CD14-positive monocyte (primary cell): ENCODE measurements around the gene TBCD. TPM values are rescaled to one million over a fixed set of nuclear protein-coding genes. Genes with fewer than 3 reads are reported as not detected.
A peak's percentile ranks its signal among the peaks of the same experiment; 100 is the strongest.

ENCODE experiments used
- DNase-seq, 3 donors: peaks; one replicate each; pipeline ENCODE4 v3.0.0-alpha.2; 2011 to 2022
- H2AFZ ChIP-seq: 2 replicates; pipeline ENCODE4 v1.6.0; 2012; ENCODE audit warnings: mild to moderate bottlenecking, low read depth, low read length, inconsistent platforms; ENCODE audit not compliant: insufficient read depth, poor library complexity, severe bottlenecking
- H3K27ac ChIP-seq, 2 donors: 1 replicate in 1 of 2; 2 replicates in 1 of 2; pipeline ENCODE4 v1.5.1; 2012 to 2013; ENCODE audit warnings: low read length in 2 of 2, control low read depth in 1 of 2, inconsistent platforms in 1 of 2, low read depth in 1 of 2, mild to moderate bottlenecking in 1 of 2
- H3K27me3 ChIP-seq, 2 donors: one replicate each; pipeline versions ENCODE4 v1.6.0 to v1.6.1; 2011 to 2013; ENCODE audit warnings: low read length in 2 of 2; ENCODE audit not compliant: control insufficient read depth in 2 of 2, insufficient read depth in 2 of 2
- H3K36me3 ChIP-seq, 2 donors: replicated peaks in 1 of 2; 1 replicate in 1 of 2; 2 replicates in 1 of 2; pipeline versions ENCODE4 v1.5.1 to v1.6.1; 2012 to 2013; ENCODE audit warnings: low read length in 2 of 2, control low read depth in 1 of 2, inconsistent platforms in 1 of 2, mild to moderate bottlenecking in 1 of 2; ENCODE audit not compliant: insufficient read depth in 2 of 2, control insufficient read depth in 1 of 2
- H3K4me1 ChIP-seq, 2 donors: 1 replicate in 1 of 2; 2 replicates in 1 of 2; pipeline versions ENCODE4 v1.5.1 to v1.6.1; 2012 to 2013; ENCODE audit warnings: low read length in 2 of 2, control low read depth in 1 of 2, inconsistent platforms in 1 of 2, mild to moderate bottlenecking in 1 of 2, moderate library complexity in 1 of 2; ENCODE audit not compliant: insufficient read depth in 2 of 2, control insufficient read depth in 1 of 2
- H3K4me2 ChIP-seq: replicated peaks from 2 replicates; pipeline ENCODE3; 2012; ENCODE audit warnings: low read length, moderate library complexity, mild to moderate bottlenecking; ENCODE audit not compliant: poor library complexity, severe bottlenecking; ENCODE audit errors: extremely low read depth
- H3K4me3 ChIP-seq, 3 experiments: fragments of 200-600 bp in 1 of 3; sonication (generic) in 1 of 3; replicated peaks in 1 of 3; 1 replicate in 2 of 3; 2 replicates in 1 of 3; pipeline ENCODE4 v1.5.1; 2011 to 2013; ENCODE audit warnings: low read length in 3 of 3, mild to moderate bottlenecking in 3 of 3, control low read depth in 2 of 3, low read depth in 2 of 3, inconsistent platforms in 1 of 3, moderate library complexity in 1 of 3
- H3K79me2 ChIP-seq: 2 replicates; pipeline ENCODE4 v1.6.0; 2012; ENCODE audit warnings: mild to moderate bottlenecking, control low read depth, inconsistent platforms, low read length, moderate library complexity; ENCODE audit not compliant: insufficient read depth
- H3K9ac ChIP-seq: 2 replicates; pipeline ENCODE4 v1.6.0; 2017; ENCODE audit warnings: low read length, mild to moderate bottlenecking; ENCODE audit not compliant: insufficient read depth, poor library complexity, severe bottlenecking
- H3K9me3 ChIP-seq, 2 donors: replicated peaks in 1 of 2; 1 replicate in 1 of 2; 2 replicates in 1 of 2; pipeline versions ENCODE4 v1.5.1 to v1.6.1; 2012 to 2013; ENCODE audit warnings: low read length in 2 of 2, control low read depth in 1 of 2; ENCODE audit not compliant: control insufficient read depth in 1 of 2, insufficient read depth in 1 of 2
- H4K20me1 ChIP-seq: 2 replicates; pipeline ENCODE4 v1.6.0; 2012; ENCODE audit warnings: mild to moderate bottlenecking, low read length, control low read depth, moderate library complexity; ENCODE audit not compliant: insufficient read depth
- H3K27ac Mint-ChIP-seq, 7 donors: one replicate each; pipeline ENCODE4 v1.8.0; 2020; ENCODE audit warnings: mild to moderate bottlenecking in 7 of 7, mixed read lengths in 7 of 7, moderate library complexity in 6 of 7, inconsistent platforms in 2 of 7
- H3K27me3 Mint-ChIP-seq, 3 donors: one replicate each; pipeline ENCODE4 v1.8.0; 2021 to 2022; ENCODE audit warnings: low read depth in 3 of 3, mild to moderate bottlenecking in 3 of 3, mixed read lengths in 3 of 3, moderate library complexity in 3 of 3, inconsistent platforms in 1 of 3
- H3K36me3 Mint-ChIP-seq, 2 donors: one replicate each; pipeline ENCODE4 v1.8.0; 2020; ENCODE audit warnings: mixed read lengths in 2 of 2, inconsistent platforms in 1 of 2, mild to moderate bottlenecking in 1 of 2
- H3K4me1 Mint-ChIP-seq: one replicate; pipeline ENCODE4 v1.8.0; 2020; ENCODE audit warnings: mild to moderate bottlenecking, mixed read lengths
- H3K4me3 Mint-ChIP-seq, 2 donors: one replicate each; pipeline ENCODE4 v1.8.0; 2020; ENCODE audit warnings: mild to moderate bottlenecking in 2 of 2, mixed read lengths in 2 of 2, moderate library complexity in 1 of 2
- H3K9me3 Mint-ChIP-seq, 7 donors: one replicate each; pipeline ENCODE4 v1.8.0; 2020 to 2022; ENCODE audit warnings: mixed read lengths in 7 of 7, mild to moderate bottlenecking in 6 of 7, moderate library complexity in 6 of 7, inconsistent platforms in 2 of 7
- CTCF ChIP-seq: fragments of 200-600 bp; IDR thresholded peaks from one replicate; pipeline ENCODE4 v1.8.0; 2022; ENCODE audit warnings: antibody characterized with exemption, mild to moderate bottlenecking
- WGBS: methylation state at CpG from one replicate; pipeline ENCODE4 v1.1.5; 2013; ENCODE audit warnings: missing lambda C conversion rate; ENCODE audit not compliant: insufficient coverage; 5-methylcytosine and 5-hydroxymethylcytosine counted together
- intact Hi-C, 2 donors: fragments of 100-400 bp; cut with micrococcal nuclease; formaldehyde crosslinking; loops; one replicate each; pipeline versions ENCODE4 v1.15.0 to v1.15.1; 2023
- polyA plus RNA-seq, 3 donors: library from polyadenylated mRNA; depleted of rRNA in 1 of 3; unstranded in 2 of 3; stranded (reverse) in 1 of 3; fragments of 300-500 nt in 2 of 3; fragments of >200 nt in 1 of 3; fragmentation: Illumina TruSeq in 2 of 3; gene quantifications; 1 replicate in 2 of 3; 2 replicates in 1 of 3; pipeline ENCODE4 v1.2.3, GENCODE V29; 2012 to 2021

The TBCD gene
- polyA plus RNA-seq, 3 donors: 54.7 to 74.0 (median 66.6) TPM

- Histone ChIP-seq H3K4me2 (no peak overlapping the region), H3K27me3 (no peaks in the 10 kb centered on the region), H2AFZ (no peak overlapping the region), H3K27ac (no peak overlapping the region), H3K36me3 (peaks cover 12 to 22% of the 10 kb centered on the region in 2 donors), H3K79me2 (no peaks in the 10 kb centered on the region), H3K4me1 (peaks cover 18 to 22% of the 10 kb centered on the region in 2 donors), H4K20me1 (no peaks in the 10 kb centered on the region), H3K4me3 (no peak overlapping the region), H3K9me3 (no peaks in the 10 kb centered on the region), H3K9ac (no peak overlapping the region)
- H3K4me1 Mint-ChIP-seq: peaks cover 20% of the 10 kb centered on the region
- no peak for TF ChIP-seq CTCF
- H3K4me3 Mint-ChIP-seq: no peak overlapping the region
- intact Hi-C loops: loop anchor here in 1 of 2 donors (5.0 kb wide), 1 partner anchor 56 kb away; no protein-coding TSS in a partner anchor
- 94% methylated on average over 16 of the region's 21 CpGs for WGBS
- no peaks in the 10 kb centered on the region for H3K9me3 Mint-ChIP-seq
- no peak for DNase-seq
- peak overlapping the region in 1 of 7 donors; percentile 55 for H3K27ac Mint-ChIP-seq
- H3K36me3 Mint-ChIP-seq: peaks cover 39 to 54% of the 10 kb centered on the region in 2 donors
- H3K27me3 Mint-ChIP-seq: peaks cover 0 to 4% (median 0%) of the 10 kb centered on the region in 3 donors
These were observed 116.9 kb downstream of the TBCD start for GRCh38 chr17:82868715-82869131.

- Mint-ChIP-seq H3K36me3 (peaks cover 39 to 53% of the 10 kb centered on the region in 2 donors), H3K4me1 (peaks cover 12% of the 10 kb centered on the region), H3K9me3 (no peaks in the 10 kb centered on the region), H3K27me3 (peaks cover 0 to 4% (median 0%) of the 10 kb centered on the region in 3 donors), H3K27ac (no peak overlapping the region), H3K4me3 (no peak overlapping the region)
- H3K36me3 ChIP-seq: peaks cover 12 to 22% of the 10 kb centered on the region in 2 donors
- H3K4me3 ChIP-seq: no peak overlapping the region
- no peaks in the 10 kb centered on the region for H3K79me2 ChIP-seq
- H3K27ac ChIP-seq: no peak overlapping the region
- WGBS: 97% methylated on average over 8 of the region's 11 CpGs
- H3K27me3 ChIP-seq: no peaks in the 10 kb centered on the region
- no peaks in the 10 kb centered on the region for H4K20me1 ChIP-seq
- H3K4me1 ChIP-seq: peaks cover 10 to 14% of the 10 kb centered on the region in 2 donors
- no peak overlapping the region for H3K4me2 ChIP-seq
- no peak for TF ChIP-seq CTCF
- H3K9ac ChIP-seq: no peak overlapping the region
- no peak overlapping the region for H2AFZ ChIP-seq
- no peaks in the 10 kb centered on the region for H3K9me3 ChIP-seq
- intact Hi-C loops: loop anchor here in 1 of 2 donors (5.0 kb wide), 1 partner anchor 57 kb away; no protein-coding TSS in a partner anchor
- DNase-seq: no peak
These were observed 117.7 kb downstream of the TBCD start for GRCh38 chr17:82869536-82869935.
